HEK293 (cell line): Measurements from ENCODE around the gene FGD6.
"Not testable (repeated sequence)": the region's sequence is repeated elsewhere in the genome, so short reads cannot be mapped to it uniquely, and the experiment has no call there.

ENCODE experiments used
- CTCF ChIA-PET: fragments of 350-600 bp; formaldehyde crosslinking; extraction: SDS; loops from one replicate; lab custom pipeline; 2021; ENCODE audit warnings: antibody characterized with exemption; lab: Yijun Ruan, JAX
- POLR2A ChIA-PET: fragments of 300-600 bp; formaldehyde crosslinking; extraction: SDS; loops from one replicate; lab custom pipeline; 2020; ENCODE audit warnings: antibody characterized with exemption, inconsistent platforms; lab: Yijun Ruan, JAX
- H3K27ac ChIP-seq: fragments of 200-500 bp; sonication (Bioruptor generic); 2 replicates; pipeline ENCODE4 v1.5.1; 2014; ENCODE audit warnings: low read depth, low read length, control low read depth, inconsistent platforms; ENCODE audit errors: extremely low read depth
- H3K36me3 ChIP-seq, 2 experiments: fragments of 200-500 bp in 1 of 2; sonication (Bioruptor generic) in 1 of 2; 1 replicate in 1 of 2; 2 replicates in 1 of 2; pipeline ENCODE4 v1.5.1; 2014 to 2017; ENCODE audit warnings: inconsistent platforms in 2 of 2, low read length in 2 of 2; ENCODE audit not compliant: control insufficient read depth in 2 of 2, insufficient read depth in 1 of 2
- H3K4me1 ChIP-seq: fragments of 200-500 bp; sonication (Bioruptor generic); 2 replicates; pipeline ENCODE4 v1.5.1; 2014; ENCODE audit warnings: mild to moderate bottlenecking, low read length, inconsistent platforms; ENCODE audit not compliant: control insufficient read depth, insufficient read depth
- H3K4me3 ChIP-seq: 2 replicates; pipeline ENCODE4 v1.5.1; 2011; ENCODE audit warnings: low read depth, mild to moderate bottlenecking, control low read depth, low read length, moderate library complexity
- H3K9me3 ChIP-seq: fragments of 200-500 bp; sonication (Bioruptor generic); 2 replicates; pipeline ENCODE4 v1.5.1; 2014; ENCODE audit warnings: low read depth, low read length, inconsistent platforms; ENCODE audit not compliant: control insufficient read depth, insufficient read depth
- FEZF1 ChIP-seq: fragments of 450-650 bp; formaldehyde crosslinking; IDR thresholded peaks from 2 replicates; pipeline ENCODE4 v1.5.1; 2016; ENCODE audit warnings: missing biosample characterization, missing genetic modification characterization
- SP2 ChIP-seq: fragments of 450-650 bp; formaldehyde crosslinking; IDR thresholded peaks from 2 replicates; pipeline ENCODE4 v1.5.1; 2016; ENCODE audit warnings: missing biosample characterization, missing genetic modification characterization
- ZNF121 ChIP-seq: fragments of 450-650 bp; formaldehyde crosslinking; IDR thresholded peaks from 2 replicates; pipeline ENCODE4 v1.5.1; 2016; ENCODE audit warnings: missing biosample characterization, missing genetic modification characterization
- ZNF211 ChIP-seq: fragments of 450-650 bp; formaldehyde crosslinking; IDR thresholded peaks from 2 replicates; pipeline ENCODE4 v1.5.1; 2016; ENCODE audit warnings: low read depth, missing biosample characterization, missing genetic modification characterization
- ZNF514 ChIP-seq: fragments of 450-650 bp; formaldehyde crosslinking; IDR thresholded peaks from 2 replicates; pipeline ENCODE4 v1.5.1; 2016; ENCODE audit warnings: missing biosample characterization, missing genetic modification characterization
- ZNF626 ChIP-seq: fragments of 450-650 bp; sonication (Bioruptor Pico); formaldehyde crosslinking; IDR thresholded peaks from 2 replicates; pipeline ENCODE4 v1.5.1; 2018; ENCODE audit warnings: missing biosample characterization, missing genetic modification characterization, inconsistent platforms
- ZNF830 ChIP-seq: fragments of 450-650 bp; IDR thresholded peaks from 2 replicates; pipeline ENCODE4 v1.5.0; 2018; ENCODE audit warnings: missing biosample characterization, missing genetic modification characterization, low read depth, mild to moderate bottlenecking, moderate library complexity
- TF ChIP-seq, protein P1 (sequence below): fragments of 450-650 bp; formaldehyde crosslinking; IDR thresholded peaks from 2 replicates; pipeline ENCODE4 v1.5.1; 2016; ENCODE audit warnings: missing biosample characterization, missing genetic modification characterization
- TF ChIP-seq, protein P2 (sequence below): fragments of 450-650 bp; formaldehyde crosslinking; IDR thresholded peaks from 2 replicates; pipeline ENCODE4 v1.5.1; 2016; ENCODE audit warnings: missing biosample characterization, missing genetic modification characterization
- TF ChIP-seq, protein P3 (sequence below): fragments of 450-650 bp; formaldehyde crosslinking; IDR thresholded peaks from 2 replicates; pipeline ENCODE4 v1.5.1; 2017; ENCODE audit warnings: missing biosample characterization, missing genetic modification characterization
- TF ChIP-seq, protein P4 (sequence below): fragments of 450-650 bp; formaldehyde crosslinking; IDR thresholded peaks from 2 replicates; pipeline ENCODE4 v1.5.1; 2016; ENCODE audit warnings: missing biosample characterization, missing genetic modification characterization
- TF ChIP-seq, protein P5 (sequence below): fragments of 450-650 bp; formaldehyde crosslinking; IDR thresholded peaks from 2 replicates; pipeline ENCODE4 v1.5.1; 2016; ENCODE audit warnings: missing biosample characterization, missing genetic modification characterization

FGD6 gene

DNA sequence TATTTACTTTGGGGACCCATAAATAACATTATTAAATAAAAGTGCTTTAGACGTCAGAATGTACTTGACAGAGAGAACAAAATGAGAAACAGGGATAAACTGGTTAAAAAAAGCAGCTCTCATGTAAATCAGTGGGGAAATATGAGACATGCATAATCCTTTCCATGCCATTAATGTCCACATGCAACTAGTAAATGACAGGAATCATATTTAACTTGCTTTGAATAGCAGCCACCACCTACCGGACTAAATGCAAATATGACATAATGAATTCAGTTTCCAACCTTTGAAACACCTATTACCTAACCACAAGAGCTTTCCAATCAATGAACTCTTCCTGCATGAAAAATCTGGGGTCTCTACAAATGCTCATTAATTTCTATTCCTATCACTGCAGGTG lies 19.6 kb downstream of the FGD6 start (continued):
- TF ChIP-seq, protein P1, sequence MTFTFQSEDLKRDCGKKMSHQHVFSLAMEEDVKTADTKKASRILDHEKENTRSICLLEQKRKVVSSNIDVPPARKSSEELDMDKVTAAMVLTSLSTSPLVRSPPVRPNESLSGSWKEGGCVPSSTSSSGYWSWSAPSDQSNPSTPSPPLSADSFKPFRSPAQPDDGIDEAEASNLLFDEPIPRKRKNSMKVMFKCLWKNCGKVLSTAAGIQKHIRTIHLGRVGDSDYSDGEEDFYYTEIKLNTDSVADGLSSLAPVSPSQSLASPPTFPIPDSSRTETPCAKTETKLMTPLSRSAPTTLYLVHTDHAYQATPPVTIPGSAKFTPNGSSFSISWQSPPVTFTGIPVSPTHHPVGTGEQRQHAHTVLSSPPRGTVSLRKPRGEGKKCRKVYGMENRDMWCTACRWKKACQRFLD (tag by site-specific recombination) = no peak
- no peak for TF ChIP-seq ZNF830 (tag by site-specific recombination)
- TF ChIP-seq ZNF514 (tag by site-specific recombination) = no peak
- TF ChIP-seq, protein P2, sequence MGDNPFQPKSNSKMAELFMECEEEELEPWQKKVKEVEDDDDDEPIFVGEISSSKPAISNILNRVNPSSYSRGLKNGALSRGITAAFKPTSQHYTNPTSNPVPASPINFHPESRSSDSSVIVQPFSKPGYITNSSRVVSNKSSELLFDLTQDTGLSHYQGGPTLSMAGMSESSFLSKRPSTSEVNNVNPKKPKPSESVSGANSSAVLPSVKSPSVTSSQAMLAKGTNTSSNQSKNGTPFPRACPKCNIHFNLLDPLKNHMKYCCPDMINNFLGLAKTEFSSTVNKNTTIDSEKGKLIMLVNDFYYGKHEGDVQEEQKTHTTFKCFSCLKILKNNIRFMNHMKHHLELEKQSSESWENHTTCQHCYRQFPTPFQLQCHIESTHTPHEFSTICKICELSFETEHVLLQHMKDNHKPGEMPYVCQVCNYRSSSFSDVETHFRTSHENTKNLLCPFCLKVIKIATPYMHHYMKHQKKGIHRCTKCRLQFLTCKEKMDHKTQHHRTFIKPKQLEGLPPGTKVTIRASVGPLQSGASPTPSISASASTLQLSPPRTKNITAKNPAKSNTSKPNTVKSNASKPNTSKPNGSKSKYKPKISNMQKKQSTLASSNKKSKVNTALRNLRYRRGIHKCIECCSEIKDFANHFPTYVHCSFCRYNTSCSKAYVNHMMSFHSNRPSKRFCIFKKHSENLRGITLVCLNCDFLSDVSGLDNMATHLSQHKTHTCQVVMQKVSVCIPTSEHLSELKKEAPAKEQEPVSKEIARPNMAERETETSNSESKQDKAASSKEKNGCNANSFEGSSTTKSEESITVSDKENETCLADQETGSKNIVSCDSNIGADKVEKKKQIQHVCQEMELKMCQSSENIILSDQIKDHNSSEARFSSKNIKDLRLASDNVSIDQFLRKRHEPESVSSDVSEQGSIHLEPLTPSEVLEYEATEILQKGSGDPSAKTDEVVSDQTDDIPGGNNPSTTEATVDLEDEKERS = no peak
- TF ChIP-seq ZNF626 (tag by site-specific recombination) = no peak
- TF ChIP-seq, protein P3, sequence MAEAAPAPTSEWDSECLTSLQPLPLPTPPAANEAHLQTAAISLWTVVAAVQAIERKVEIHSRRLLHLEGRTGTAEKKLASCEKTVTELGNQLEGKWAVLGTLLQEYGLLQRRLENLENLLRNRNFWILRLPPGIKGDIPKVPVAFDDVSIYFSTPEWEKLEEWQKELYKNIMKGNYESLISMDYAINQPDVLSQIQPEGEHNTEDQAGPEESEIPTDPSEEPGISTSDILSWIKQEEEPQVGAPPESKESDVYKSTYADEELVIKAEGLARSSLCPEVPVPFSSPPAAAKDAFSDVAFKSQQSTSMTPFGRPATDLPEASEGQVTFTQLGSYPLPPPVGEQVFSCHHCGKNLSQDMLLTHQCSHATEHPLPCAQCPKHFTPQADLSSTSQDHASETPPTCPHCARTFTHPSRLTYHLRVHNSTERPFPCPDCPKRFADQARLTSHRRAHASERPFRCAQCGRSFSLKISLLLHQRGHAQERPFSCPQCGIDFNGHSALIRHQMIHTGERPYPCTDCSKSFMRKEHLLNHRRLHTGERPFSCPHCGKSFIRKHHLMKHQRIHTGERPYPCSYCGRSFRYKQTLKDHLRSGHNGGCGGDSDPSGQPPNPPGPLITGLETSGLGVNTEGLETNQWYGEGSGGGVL (tag by site-specific recombination) = no peak
- TF ChIP-seq, protein P4, sequence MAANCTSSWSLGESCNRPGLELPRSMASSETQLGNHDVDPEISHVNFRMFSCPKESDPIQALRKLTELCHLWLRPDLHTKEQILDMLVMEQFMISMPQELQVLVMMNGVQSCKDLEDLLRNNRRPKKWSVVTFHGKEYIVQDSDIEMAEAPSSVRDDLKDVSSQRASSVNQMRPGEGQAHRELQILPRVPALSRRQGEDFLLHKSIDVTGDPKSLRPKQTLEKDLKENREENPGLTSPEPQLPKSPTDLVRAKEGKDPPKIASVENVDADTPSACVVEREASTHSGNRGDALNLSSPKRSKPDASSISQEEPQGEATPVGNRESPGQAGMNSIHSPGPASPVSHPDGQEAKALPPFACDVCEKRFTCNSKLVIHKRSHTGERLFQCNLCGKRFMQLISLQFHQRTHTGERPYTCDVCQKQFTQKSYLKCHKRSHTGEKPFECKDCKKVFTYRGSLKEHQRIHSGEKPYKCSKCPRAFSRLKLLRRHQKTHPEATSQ (tag by site-specific recombination) = no peak
- no peak for TF ChIP-seq ZNF211 (tag by site-specific recombination)

DNA sequence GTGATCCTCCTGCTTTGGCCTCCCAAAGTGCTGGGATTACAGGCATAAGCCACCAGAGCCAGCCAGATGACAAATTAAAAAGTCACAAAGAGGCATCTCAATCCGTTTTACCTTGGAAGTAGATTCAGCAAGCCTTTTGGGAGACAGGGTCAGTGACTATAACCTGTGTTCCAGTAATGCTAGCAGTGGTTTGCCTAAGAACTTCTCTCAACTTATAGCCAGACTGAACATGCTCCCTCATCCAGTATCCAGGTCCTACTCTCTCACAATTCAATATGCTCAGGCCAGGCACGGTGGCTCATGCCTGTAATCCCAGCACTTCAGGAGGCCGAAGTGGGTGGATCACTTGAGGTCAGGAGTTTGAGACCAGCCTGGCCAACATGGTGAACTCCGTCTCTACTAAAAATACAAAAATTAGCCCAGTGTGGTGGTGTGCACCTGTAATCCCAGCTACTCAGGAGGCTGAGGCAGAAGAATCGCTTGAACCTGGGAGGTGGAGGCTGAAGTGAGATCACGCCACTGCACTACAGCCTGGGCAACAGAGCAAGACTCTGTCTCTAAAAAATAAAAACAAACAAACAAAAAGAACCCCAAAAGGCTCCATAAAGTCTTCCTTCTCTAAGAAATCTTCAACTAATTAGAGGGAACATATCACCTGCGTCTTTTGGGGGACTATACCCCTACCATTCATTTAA lies 20.2 kb downstream of the FGD6 start:
- POLR2A ChIA-PET, H3K4me3 ChIP-seq, H3K36me3 ChIP-seq, H3K27ac ChIP-seq, H3K9me3 ChIP-seq: not testable (repeated sequence)
- TF ChIP-seq ZNF121 = 0 out of 2 replicates have a peak, but pooled peaks have one; percentile 53
- H3K4me1 ChIP-seq = peaks cover 28% of the 10 kb centered on the region
- CTCF ChIA-PET = interaction anchor here (0.9 kb wide), 1 partner anchor 19 kb away, joined by 3 read pairs; no protein-coding TSS in a partner anchor

DNA sequence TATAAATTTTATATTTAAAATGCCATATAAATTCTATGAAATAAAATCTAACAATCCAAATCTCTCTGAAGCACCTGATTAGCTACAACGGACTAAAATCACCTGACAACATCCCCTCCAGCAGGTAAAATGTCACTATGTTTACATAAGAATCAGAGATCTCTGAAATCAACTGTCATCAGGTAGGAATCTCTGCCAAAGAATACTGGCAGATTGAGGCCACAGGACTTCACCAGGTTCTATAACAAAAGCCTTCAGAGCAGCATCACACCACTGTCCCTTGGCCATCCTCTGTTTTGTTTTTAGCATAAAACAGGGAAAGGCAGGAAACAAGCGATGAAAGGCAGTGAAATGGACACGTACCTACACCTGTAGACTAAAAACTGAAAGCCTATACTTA lies 22.1 kb downstream of the FGD6 start:
- CTCF ChIA-PET = no interaction called here
- no peaks in the 10 kb centered on the region for H3K36me3 ChIP-seq
- POLR2A ChIA-PET = no interaction called here

More for the DNA sequence above, 22.1 kb downstream of the FGD6 start:
- Histone ChIP-seq H3K4me3 (no peak overlapping the region), H3K27ac (no peak overlapping the region), H3K4me1 (peaks cover 12% of the 10 kb centered on the region), H3K9me3 (no peaks in the 10 kb centered on the region)
- no peak for TF ChIP-seq ZNF121
- no peak for TF ChIP-seq SP2 (tag by site-specific recombination)
- TF ChIP-seq, protein P5, sequence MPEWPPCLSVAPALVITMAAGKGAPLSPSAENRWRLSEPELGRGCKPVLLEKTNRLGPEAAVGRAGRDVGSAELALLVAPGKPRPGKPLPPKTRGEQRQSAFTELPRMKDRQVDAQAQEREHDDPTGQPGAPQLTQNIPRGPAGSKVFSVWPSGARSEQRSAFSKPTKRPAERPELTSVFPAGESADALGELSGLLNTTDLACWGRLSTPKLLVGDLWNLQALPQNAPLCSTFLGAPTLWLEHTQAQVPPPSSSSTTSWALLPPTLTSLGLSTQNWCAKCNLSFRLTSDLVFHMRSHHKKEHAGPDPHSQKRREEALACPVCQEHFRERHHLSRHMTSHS = no peak
- TF ChIP-seq FEZF1 (tag by site-specific recombination) = no peak
